ENCODE measurements around the gene PDIA4.
A peak's percentile ranks its signal among the peaks of the same experiment; 100 is the strongest.

Gene PDIA4

DNA sequence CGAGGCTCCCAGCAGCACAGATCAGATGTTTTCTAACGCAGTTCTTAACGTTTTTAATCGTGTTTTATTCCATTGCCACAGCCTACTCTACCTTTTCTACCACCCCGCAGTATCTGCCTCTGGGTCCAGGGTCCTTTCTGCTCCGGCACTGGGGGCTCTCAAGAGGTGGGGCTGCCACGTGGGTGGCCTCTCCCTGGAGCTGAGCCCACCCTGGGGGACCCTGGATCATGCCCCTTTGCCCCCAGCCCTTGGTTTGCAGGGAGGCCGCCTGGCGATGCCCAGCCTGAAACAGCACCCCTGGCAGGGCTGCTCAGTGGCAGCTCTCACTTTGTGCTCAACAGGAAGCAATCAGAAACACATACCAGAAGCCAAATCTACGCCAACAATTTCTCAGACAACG is 25.3 kb downstream of the PDIA4 start:
- no peak overlapping the region for H3K27ac ChIP-seq
- TF ChIP-seq, protein P1, sequence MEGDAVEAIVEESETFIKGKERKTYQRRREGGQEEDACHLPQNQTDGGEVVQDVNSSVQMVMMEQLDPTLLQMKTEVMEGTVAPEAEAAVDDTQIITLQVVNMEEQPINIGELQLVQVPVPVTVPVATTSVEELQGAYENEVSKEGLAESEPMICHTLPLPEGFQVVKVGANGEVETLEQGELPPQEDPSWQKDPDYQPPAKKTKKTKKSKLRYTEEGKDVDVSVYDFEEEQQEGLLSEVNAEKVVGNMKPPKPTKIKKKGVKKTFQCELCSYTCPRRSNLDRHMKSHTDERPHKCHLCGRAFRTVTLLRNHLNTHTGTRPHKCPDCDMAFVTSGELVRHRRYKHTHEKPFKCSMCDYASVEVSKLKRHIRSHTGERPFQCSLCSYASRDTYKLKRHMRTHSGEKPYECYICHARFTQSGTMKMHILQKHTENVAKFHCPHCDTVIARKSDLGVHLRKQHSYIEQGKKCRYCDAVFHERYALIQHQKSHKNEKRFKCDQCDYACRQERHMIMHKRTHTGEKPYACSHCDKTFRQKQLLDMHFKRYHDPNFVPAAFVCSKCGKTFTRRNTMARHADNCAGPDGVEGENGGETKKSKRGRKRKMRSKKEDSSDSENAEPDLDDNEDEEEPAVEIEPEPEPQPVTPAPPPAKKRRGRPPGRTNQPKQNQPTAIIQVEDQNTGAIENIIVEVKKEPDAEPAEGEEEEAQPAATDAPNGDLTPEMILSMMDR (IDR thresholded peaks at IDR 0.05) = no peak
- no peak for TF ChIP-seq ZFX (IDR thresholded peaks at IDR 0.05; ENCODE audit: borderline replicate concordance)

DNA sequence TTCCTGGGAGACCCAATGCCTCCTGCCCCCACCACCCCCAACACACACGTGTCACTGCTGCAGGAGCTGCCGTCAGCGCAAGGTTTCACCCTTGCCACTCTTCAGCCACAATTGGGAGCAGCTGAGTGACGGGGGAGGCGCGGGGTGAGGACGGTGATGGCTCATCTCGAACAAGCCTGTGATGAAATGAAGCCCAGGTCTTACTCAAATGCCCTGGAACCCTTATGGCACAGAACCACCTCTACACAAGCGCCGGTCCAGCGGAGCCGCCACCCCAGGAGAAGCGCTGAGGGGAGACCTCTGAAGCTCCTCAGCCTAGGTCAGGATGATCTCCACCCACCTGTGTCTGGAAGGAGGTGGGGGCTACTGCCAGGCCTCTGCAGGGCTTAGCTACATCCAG is 25.7 kb downstream of the PDIA4 start:
- peak overlapping the region; percentile 7; the same call in 1 of the 2 replicates for H3K27ac ChIP-seq
- TF ChIP-seq, protein P1 (IDR thresholded peaks at IDR 0.05) = no peak
- no peak for TF ChIP-seq ZFX (IDR thresholded peaks at IDR 0.05; ENCODE audit: borderline replicate concordance)

DNA sequence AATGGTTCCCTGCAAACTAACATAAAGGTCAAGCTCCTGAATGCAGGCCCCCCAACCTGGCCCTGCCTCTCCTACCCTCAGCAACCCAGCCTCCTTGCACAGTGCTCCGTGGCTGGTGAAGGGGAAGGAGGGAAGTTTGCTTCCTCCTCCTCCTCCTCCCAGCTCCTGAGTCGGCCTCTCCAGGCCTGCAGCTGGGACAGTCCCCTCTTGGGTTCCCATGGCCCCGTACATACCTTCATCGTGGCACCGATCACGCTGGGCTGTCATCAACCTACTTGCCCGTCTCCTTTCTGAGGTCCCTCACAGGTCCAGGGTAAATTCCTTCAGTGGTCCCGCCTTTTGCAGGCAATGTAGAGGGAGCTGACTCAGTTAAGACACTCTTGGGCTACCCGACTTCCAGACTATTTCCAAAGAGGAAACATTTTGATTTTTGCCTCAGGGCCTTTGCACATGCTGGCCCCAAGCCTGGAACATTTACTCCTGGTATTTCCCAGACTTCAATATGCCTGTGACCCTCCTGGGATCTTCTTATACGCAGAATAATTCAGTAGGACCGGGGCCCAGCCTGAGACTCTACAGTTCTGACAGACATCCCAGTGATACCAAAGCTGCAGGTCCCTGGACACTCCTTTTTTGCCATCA is 26.8 kb downstream of the PDIA4 start:
- no peak for TF ChIP-seq ZFX (IDR thresholded peaks at IDR 0.05; ENCODE audit: borderline replicate concordance)
- TF ChIP-seq, protein P1 (IDR thresholded peaks at IDR 0.05) = no peak
- peak overlapping the region; percentile 7; the same call in 1 of the 2 replicates for H3K27ac ChIP-seq

DNA sequence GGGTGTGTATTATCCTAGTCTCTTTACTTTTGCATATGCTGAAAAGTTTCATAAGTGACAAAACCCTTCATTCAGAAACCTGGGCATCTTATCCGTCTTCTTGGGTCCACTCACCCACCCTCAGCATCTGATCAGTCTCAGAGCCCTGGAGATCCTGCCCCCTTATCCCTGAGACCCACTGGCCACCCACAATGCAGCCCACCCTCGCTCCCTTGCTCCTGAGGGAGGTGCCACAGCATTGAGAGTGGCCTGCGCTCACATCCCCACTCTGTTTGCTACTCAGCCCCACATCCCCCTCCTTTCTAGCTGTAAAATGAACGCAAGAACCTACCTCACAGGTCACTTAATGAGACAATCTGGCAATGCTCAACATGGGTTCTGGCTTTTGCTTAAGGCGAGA is 27.3 kb downstream of the PDIA4 start:
- no peak for TF ChIP-seq ZFX (IDR thresholded peaks at IDR 0.05; ENCODE audit: borderline replicate concordance)
- TF ChIP-seq, protein P1 (IDR thresholded peaks at IDR 0.05) = no peak
- 0 out of 2 replicates have a peak overlapping the region, but pooled peaks have one; percentile 7 for H3K27ac ChIP-seq

DNA sequence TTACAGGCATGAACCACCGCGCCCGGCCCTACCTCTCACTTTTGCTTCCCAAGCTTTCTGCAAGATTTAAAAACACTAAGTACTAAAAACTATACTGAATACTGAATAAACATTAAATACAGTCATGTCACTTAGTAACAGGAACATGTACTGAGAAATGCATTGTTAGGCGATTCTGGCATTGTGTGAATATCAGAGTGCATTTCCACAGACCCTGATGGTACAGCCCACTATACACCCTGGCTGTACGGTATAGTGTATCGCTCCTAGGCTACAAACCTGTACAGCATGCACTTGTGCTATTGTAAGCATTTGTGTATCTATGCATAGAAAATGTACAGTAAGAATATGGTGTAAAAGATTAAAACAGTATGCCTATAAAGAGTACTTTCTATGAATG is 29.1 kb downstream of the PDIA4 start:
- TF ChIP-seq, protein P1 (IDR thresholded peaks at IDR 0.05) = no peak
- no peak for TF ChIP-seq ZFX (IDR thresholded peaks at IDR 0.05; ENCODE audit: borderline replicate concordance)
- no peak overlapping the region; the same call in 1 of the 2 replicates for H3K27ac ChIP-seq

DNA sequence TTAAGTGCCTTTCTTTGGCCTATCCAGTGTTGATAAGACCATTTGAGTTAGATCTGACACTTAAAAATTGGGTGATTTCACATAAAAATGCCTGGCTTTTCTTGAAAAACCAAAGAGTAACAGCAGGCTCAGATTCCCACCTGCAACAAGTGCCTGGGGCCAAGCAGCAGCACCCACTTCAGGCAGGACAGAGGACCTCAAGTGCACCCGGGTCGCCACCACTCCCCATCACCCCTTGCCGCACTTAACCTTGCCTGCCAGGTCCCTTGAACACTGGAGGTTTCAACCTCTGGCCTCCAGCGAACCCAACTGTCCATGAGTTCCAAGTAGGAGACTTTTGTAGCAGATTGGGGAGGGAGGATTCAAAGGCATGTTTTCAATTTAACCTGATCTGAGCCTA is 30.8 kb downstream of the PDIA4 start:
- no peak overlapping the region for H3K27ac ChIP-seq
- TF ChIP-seq, protein P1 (IDR thresholded peaks at IDR 0.05) = no peak
- TF ChIP-seq ZFX (IDR thresholded peaks at IDR 0.05; ENCODE audit: borderline replicate concordance) = no peak

DNA sequence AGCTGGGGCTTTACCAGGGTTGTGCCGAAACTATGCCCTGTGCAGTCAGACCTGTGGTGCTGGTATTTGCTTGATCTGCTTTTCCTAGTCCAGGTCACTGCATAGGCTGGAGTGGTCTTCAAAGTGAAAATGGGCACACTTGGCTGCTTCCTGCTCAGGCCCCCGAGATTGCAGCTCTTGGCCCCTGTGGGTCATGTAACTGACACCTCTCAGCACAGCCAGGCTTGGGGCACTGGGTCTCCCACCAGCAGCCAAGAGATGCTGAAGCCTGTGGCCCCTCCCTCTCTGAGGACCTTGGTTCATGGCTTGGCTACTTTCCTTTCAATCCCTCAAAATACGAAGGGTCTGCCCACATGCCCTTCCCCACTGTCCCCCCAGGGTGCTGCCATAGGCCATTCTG is 33.7 kb downstream of the PDIA4 start:
- H3K27ac ChIP-seq = no peak overlapping the region
- TF ChIP-seq, protein P1 (IDR thresholded peaks at IDR 0.05) = no peak
- TF ChIP-seq ZFX (IDR thresholded peaks at IDR 0.05; ENCODE audit: borderline replicate concordance) = no peak
